Measurements from ENCODE around the gene COL27A1. TPM values are rescaled to one million over a fixed set of nuclear protein-coding genes. Genes with fewer than 3 reads are reported as not detected.

Gene COL27A1
- total and polyA plus RNA-seq, 4 donors, result 10.9 to 25.6 (median 17.4) TPM

DNA sequence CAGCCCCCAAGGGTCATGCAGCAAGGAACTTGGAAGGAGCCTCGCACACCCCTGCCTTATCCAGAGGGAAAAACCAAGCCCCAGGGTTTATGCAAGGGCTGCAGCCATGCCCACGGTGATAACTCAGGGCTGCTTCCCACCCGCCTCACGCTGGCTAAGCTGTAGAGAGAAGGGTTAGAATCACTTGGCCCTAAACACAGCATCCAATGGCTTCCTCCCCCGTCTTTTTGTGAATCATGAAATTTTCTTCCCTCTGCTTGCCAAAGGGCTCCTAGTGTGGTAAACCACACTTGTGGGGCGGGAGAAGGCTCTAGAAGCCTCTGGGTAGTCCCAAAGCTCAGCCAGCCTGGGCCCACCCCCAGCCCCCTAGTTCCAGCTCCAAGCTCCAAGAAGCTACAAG is 111.6 kb downstream of the COL27A1 start:
- DNase-seq, result no peak
- no peak overlapping the region for H3K4me3 ChIP-seq
- no peak overlapping the region for H3K27ac ChIP-seq (ENCODE audit: low read depth in 1 of 2, low read length in 1 of 2)
- peaks cover 0 to 4% (median 0%) of the 10 kb centered on the region in 5 donors for H3K4me1 ChIP-seq (ENCODE audit: control insufficient read depth in 5 of 5, insufficient read depth in 5 of 5, low read length in 5 of 5)
- no peaks in the 10 kb centered on the region for H3K9me3 ChIP-seq (ENCODE audit: control insufficient read depth in 4 of 4, insufficient read depth in 3 of 4, low read length in 3 of 4)
- TF ChIP-seq, protein P1, sequence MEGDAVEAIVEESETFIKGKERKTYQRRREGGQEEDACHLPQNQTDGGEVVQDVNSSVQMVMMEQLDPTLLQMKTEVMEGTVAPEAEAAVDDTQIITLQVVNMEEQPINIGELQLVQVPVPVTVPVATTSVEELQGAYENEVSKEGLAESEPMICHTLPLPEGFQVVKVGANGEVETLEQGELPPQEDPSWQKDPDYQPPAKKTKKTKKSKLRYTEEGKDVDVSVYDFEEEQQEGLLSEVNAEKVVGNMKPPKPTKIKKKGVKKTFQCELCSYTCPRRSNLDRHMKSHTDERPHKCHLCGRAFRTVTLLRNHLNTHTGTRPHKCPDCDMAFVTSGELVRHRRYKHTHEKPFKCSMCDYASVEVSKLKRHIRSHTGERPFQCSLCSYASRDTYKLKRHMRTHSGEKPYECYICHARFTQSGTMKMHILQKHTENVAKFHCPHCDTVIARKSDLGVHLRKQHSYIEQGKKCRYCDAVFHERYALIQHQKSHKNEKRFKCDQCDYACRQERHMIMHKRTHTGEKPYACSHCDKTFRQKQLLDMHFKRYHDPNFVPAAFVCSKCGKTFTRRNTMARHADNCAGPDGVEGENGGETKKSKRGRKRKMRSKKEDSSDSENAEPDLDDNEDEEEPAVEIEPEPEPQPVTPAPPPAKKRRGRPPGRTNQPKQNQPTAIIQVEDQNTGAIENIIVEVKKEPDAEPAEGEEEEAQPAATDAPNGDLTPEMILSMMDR (IDR thresholded peaks at IDR 0.05; ENCODE audit: control extremely low read depth, extremely low read depth), result no peak
- no peak for ATAC-seq (ENCODE audit: insufficient read depth, low FRiP score)
- H3K9ac ChIP-seq (ENCODE audit: insufficient read depth in 1 of 2, low read length in 2 of 2), result no peak overlapping the region
- H3K36me3 ChIP-seq (ENCODE audit: control insufficient read depth in 4 of 4, insufficient read depth in 4 of 4, low read length in 4 of 4), result peaks cover 0 to 17% (median 5%) of the 10 kb centered on the region in 4 donors
- 88 to 91% methylated on average over 6 of the region's 6 CpGs for WGBS, 2 donors
- H3K27me3 ChIP-seq (ENCODE audit: control insufficient read depth in 3 of 3, insufficient read depth in 3 of 3, low read length in 2 of 3), result no peaks in the 10 kb centered on the region

DNA sequence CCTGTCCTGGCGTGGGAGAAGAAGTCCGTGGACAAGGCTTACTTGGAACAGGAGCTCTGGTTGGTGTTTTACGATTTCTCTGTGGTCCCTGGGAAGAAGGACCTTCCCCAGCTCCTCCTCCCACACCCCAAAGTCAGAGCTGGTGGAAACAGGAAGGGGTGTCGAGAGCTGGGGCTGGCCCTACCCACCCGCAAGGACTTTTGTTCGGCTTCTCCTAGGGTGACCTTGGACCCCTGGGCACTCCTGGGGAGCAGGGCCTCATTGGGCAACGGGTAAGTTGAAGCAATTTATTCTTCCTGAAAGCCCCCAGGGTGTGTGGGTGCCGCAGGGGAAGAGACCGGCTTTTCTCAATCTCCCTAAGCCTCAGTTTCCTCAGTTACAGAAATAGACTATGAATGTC is 113.7 kb downstream of the COL27A1 start:
- Histone ChIP-seq H3K4me3 (no peak overlapping the region), H3K36me3 (ENCODE audit: control insufficient read depth in 4 of 4, insufficient read depth in 4 of 4, low read length in 4 of 4) (peaks cover 0 to 14% (median 6%) of the 10 kb centered on the region in 4 donors), H3K9me3 (ENCODE audit: control insufficient read depth in 4 of 4, insufficient read depth in 3 of 4, low read length in 3 of 4) (no peaks in the 10 kb centered on the region), H3K4me1 (ENCODE audit: control insufficient read depth in 5 of 5, insufficient read depth in 5 of 5, low read length in 5 of 5) (peaks cover 0 to 2% (median 0%) of the 10 kb centered on the region in 5 donors), H3K9ac (ENCODE audit: insufficient read depth in 1 of 2, low read length in 2 of 2) (no peak overlapping the region), H3K27me3 (ENCODE audit: control insufficient read depth in 3 of 3, insufficient read depth in 3 of 3, low read length in 2 of 3) (no peaks in the 10 kb centered on the region), H3K27ac (ENCODE audit: low read depth in 1 of 2, low read length in 1 of 2) (no peak overlapping the region)
- ATAC-seq (ENCODE audit: insufficient read depth, low FRiP score) (no peak), DNase-seq (no peak)
- WGBS, 2 donors, result 73 to 80% methylated on average over 9 of the region's 9 CpGs
- TF ChIP-seq, protein P1 (IDR thresholded peaks at IDR 0.05; ENCODE audit: control extremely low read depth, extremely low read depth), result no peak

DNA sequence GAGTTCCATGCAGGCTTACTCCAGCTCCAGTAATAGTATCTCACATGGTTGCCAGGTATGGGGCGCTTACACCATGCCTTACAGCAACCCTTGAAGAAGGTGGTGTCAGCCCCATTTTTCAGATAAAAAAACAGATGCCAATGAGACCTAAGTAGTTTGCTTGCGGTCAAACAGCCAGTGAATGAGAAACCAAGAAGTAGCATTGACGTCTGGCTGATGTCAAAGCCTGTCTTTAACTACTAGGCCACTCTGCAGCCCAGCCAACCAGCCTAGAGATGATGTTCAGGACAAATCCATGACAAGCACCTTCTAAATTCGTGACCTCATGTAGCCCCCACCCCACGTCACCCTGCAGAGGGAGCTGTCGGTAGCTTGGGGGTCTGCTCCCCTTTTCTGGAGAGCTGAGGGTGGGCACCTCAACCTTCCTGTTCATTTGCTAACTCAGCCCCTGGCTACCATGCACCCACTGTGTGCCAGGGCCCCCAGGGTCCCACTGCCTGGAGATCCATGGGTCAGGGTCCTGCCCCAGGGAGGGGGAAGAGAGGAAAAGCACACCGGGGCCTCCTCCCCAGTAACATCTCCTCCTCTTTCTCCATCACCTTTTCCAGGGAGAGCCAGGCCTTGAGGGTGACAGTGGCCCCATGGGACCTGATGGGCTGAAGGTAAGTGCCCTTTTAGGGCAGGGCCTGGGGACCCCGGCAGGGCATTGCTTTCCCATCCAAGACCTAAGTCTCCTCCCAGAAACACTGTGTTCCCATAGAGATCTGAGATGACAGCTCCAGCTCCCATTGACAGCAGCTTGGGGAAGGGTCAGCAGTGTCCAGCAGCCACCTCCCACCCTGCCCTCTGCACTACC is 115.0 kb downstream of the COL27A1 start:
- TF ChIP-seq, protein P1 (IDR thresholded peaks at IDR 0.05; ENCODE audit: control extremely low read depth, extremely low read depth), result no peak
- H3K4me3 ChIP-seq, result no peak overlapping the region
- no peak overlapping the region for H3K27ac ChIP-seq (ENCODE audit: low read depth in 1 of 2, low read length in 1 of 2)
- no peaks in the 10 kb centered on the region for H3K9me3 ChIP-seq (ENCODE audit: control insufficient read depth in 4 of 4, insufficient read depth in 3 of 4, low read length in 3 of 4)
- no peak overlapping the region for H3K9ac ChIP-seq (ENCODE audit: insufficient read depth in 1 of 2, low read length in 2 of 2)
- 66 to 85% methylated on average over 8 of the region's 8 CpGs for WGBS, 2 donors
- no peak for DNase-seq
- H3K36me3 ChIP-seq (ENCODE audit: control insufficient read depth in 4 of 4, insufficient read depth in 4 of 4, low read length in 4 of 4), result peaks cover 0 to 14% (median 6%) of the 10 kb centered on the region in 4 donors
- H3K27me3 ChIP-seq (ENCODE audit: control insufficient read depth in 3 of 3, insufficient read depth in 3 of 3, low read length in 2 of 3), result no peaks in the 10 kb centered on the region
- peaks cover 0 to 2% (median 0%) of the 10 kb centered on the region in 5 donors for H3K4me1 ChIP-seq (ENCODE audit: control insufficient read depth in 5 of 5, insufficient read depth in 5 of 5, low read length in 5 of 5)
- no peak for ATAC-seq (ENCODE audit: insufficient read depth, low FRiP score)

All from lung (tissue), 12 donors.